NCI-H2227 (cell line): ENCODE data around the gene IGF1R.

Experiments
- DNase-seq: peaks from one replicate; lab custom pipeline; 2025; ENCODE audit not compliant: unreplicated experiment; lab: John Stamatoyannopoulos, UW

The IGF1R gene

GRCh38 chr15:98817745-98818144 is 169.4 kb downstream of the IGF1R start:
- no peak for DNase-seq

- no peak for DNase-seq
These were observed 174.7 kb downstream of the IGF1R start for GRCh38 chr15:98823012-98823458.

- DNase-seq = no peak
These were observed 175.3 kb downstream of the IGF1R start for GRCh38 chr15:98823616-98824015.

- DNase-seq = no peak
These were observed 176.3 kb downstream of the IGF1R start for GRCh38 chr15:98824595-98824994.

- no peak for DNase-seq
These were observed 178.3 kb downstream of the IGF1R start for GRCh38 chr15:98826658-98827057.

- no peak for DNase-seq
These were observed 178.9 kb downstream of the IGF1R start for GRCh38 chr15:98827217-98827616.

GRCh38 chr15:98830034-98830634 is 181.8 kb downstream of the IGF1R start:
- DNase-seq = no peak

- DNase-seq = no peak
These were observed 186.6 kb downstream of the IGF1R start for GRCh38 chr15:98834976-98835375.

GRCh38 chr15:98835876-98836275 is 187.5 kb downstream of the IGF1R start:
- DNase-seq = no peak

GRCh38 chr15:98838387-98839259 is 190.3 kb downstream of the IGF1R start:
- no peak for DNase-seq

- DNase-seq = no peak
These were observed 191.7 kb downstream of the IGF1R start for GRCh38 chr15:98840053-98840452.

GRCh38 chr15:98841419-98841970 is 193.2 kb downstream of the IGF1R start:
- no peak for DNase-seq

- no peak for DNase-seq
These were observed 194.0 kb downstream of the IGF1R start for GRCh38 chr15:98842192-98842972.

GRCh38 chr15:98842973-98843285 is 194.6 kb downstream of the IGF1R start:
- no peak for DNase-seq

GRCh38 chr15:98843844-98844243 is 195.5 kb downstream of the IGF1R start:
- DNase-seq = no peak

- no peak for DNase-seq
These were observed 195.9 kb downstream of the IGF1R start for GRCh38 chr15:98844261-98844660.

GRCh38 chr15:98845138-98845884 is 197.0 kb downstream of the IGF1R start:
- DNase-seq = peak; percentile 5

- DNase-seq = peak; percentile 76
These were observed 202.7 kb downstream of the IGF1R start for GRCh38 chr15:98850961-98851572.

- DNase-seq = peak; percentile 89
These were observed 204.8 kb downstream of the IGF1R start for GRCh38 chr15:98853161-98853560.
